Measurements from ENCODE around the gene SIMC1.

DNA sequence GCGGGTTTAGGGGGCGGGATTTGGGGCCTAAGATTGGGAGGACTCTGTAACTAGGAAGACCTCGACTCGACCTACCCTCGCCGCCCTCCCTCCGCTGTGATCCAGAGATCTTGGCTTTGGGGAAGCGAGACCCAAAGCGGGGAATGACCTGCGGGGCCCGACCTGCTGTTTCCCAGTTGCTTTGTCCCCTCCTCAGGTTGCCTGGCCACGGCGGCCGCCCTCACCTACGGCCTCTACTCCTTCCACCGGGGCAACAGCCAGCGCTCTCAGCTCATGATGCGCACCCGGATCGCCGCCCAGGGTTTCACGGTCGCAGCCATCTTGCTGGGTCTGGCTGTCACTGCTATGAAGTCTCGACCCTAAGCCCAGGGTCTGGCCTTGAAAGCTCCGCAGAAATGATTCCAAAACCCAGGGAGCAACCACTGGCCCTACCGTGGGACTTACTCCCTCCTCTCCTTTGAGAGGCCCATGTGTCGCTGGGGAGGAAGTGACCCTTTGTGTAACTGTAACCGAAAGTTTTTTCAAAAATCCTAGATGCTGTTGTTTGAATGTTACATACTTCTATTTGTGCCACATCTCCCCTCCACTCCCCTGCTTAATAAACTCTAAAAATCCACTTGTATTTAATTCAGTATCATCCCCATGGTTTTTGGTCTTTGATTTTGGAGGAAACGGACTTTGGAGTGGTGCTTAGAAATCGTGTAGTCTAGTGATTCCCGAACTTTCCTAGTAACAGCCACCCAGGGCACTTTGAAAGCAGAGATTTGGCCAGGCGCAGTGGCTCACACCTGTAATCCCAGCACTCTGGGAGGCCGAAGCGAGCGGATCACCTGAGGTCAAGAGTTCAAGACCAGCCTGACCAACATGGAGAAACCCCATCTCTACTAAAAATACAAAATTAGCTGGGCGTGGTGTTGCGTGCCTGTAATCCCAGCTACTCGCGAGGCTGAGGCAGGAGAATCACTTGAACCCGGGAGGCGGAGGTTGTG lies 151.2 kb downstream of the SIMC1 start:
- TF ChIP-seq SMC3 (IDR thresholded peaks at IDR 0.05) (no peak), JUN (IDR thresholded peaks at IDR 0.05) (peak in 1 of 2 experiments; percentile 16; a peak in 3 of 5 replicates), ZFP36 (IDR thresholded peaks at IDR 0.05; ENCODE audit: borderline replicate concordance, partially characterized antibody) (no peak), CTCF (IDR thresholded peaks at IDR 0.05) (no peak), HDAC2 (IDR thresholded peaks at IDR 0.05) (no peak), CHD2 (IDR thresholded peaks at IDR 0.05; ENCODE audit: low read length, partially characterized antibody) (no peak), NR3C1 (IDR thresholded peaks at IDR 0.05) (no peak), REST (IDR thresholded peaks at IDR 0.05) (no peak; the same call in 1 of the 2 replicates), MAZ (IDR thresholded peaks at IDR 0.05; ENCODE audit: borderline replicate concordance, low read depth, low read length) (no peak), KDM1A (IDR thresholded peaks at IDR 0.05; ENCODE audit: low read depth) (no peak), POLR2A (IDR thresholded peaks at IDR 0.05; ENCODE audit: low read length) (peak; percentile 69), ZC3H11A (IDR thresholded peaks at IDR 0.05) (no peak), RFX5 (IDR thresholded peaks at IDR 0.05) (no peak)
- TF ChIP-seq, protein P1, sequence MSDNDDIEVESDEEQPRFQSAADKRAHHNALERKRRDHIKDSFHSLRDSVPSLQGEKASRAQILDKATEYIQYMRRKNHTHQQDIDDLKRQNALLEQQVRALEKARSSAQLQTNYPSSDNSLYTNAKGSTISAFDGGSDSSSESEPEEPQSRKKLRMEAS (IDR thresholded peaks at IDR 0.05): no peak
